GM19035 (cell line): ENCODE measurements around the gene BARX1.
"Not testable (repeated sequence)": the region's sequence is repeated elsewhere in the genome, so short reads cannot be mapped to it uniquely, and the experiment has no call there.

Experiments
- ATAC-seq: cut with Tn5 transposase; IDR thresholded peaks from one replicate; pipeline ENCODE4 v1.9.1; 2021; ENCODE audit not compliant: unreplicated experiment

BARX1 gene

GRCh38 chr9:93952784-93953495 is 2.2 kb downstream of the BARX1 start:
- ATAC-seq, result no peak

DNA sequence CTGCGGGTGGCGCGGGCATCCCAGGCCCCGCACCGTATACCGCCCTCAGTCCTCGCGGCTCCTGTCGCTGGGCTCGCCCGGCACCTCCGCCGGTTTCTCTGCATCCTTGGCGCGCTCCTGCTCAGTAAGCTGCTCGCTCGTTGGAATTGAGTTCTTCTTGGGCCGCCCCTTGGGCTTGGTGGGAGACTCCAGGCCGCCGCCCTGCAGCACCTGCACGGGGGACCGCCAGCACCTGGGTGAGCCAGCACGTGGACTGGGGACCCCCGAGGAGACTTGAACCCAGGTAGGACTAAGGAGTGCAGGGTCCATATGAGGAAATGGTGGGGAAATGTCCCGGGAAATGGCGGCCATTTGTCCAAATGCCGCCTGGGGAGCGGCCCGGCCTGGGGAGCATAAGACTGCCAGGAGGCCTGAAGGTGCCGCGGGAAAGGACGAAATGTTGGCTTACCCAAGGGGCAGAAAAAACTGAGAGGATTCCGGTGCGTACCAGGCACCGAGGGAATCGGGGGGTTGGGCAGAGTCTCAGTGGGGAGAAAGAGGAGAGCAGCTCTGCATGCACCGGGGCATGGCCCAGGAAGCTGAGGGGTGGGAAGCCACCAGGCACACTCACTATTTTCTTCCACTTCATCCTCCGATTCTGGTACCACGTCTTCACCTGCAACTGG is 2.9 kb downstream of the BARX1 start:
- no peak for ATAC-seq

DNA sequence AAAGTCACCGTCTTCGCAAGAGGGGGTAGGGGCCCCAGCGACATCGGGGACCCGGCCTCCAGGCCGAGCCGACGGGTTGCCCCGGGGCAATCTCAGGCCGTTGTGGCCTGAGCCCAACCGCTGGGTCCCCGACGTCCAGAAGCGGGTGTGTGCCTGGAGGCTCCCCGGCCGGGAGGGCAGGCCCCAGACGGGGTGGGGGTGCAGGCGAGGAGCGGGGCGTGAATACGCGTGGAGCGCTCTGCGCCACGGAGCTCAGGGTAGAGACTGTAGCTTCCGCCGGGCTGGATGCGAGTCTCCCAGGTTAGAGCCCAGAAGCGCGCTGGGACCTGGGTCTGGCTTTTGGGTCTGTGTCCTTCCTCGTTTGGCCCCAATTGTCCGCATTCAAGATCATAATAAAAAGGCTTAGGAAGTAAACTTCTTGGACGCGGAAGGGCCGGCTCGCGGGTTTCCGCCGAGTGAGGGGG is 3.5 kb downstream of the BARX1 start:
- no peak for ATAC-seq

DNA sequence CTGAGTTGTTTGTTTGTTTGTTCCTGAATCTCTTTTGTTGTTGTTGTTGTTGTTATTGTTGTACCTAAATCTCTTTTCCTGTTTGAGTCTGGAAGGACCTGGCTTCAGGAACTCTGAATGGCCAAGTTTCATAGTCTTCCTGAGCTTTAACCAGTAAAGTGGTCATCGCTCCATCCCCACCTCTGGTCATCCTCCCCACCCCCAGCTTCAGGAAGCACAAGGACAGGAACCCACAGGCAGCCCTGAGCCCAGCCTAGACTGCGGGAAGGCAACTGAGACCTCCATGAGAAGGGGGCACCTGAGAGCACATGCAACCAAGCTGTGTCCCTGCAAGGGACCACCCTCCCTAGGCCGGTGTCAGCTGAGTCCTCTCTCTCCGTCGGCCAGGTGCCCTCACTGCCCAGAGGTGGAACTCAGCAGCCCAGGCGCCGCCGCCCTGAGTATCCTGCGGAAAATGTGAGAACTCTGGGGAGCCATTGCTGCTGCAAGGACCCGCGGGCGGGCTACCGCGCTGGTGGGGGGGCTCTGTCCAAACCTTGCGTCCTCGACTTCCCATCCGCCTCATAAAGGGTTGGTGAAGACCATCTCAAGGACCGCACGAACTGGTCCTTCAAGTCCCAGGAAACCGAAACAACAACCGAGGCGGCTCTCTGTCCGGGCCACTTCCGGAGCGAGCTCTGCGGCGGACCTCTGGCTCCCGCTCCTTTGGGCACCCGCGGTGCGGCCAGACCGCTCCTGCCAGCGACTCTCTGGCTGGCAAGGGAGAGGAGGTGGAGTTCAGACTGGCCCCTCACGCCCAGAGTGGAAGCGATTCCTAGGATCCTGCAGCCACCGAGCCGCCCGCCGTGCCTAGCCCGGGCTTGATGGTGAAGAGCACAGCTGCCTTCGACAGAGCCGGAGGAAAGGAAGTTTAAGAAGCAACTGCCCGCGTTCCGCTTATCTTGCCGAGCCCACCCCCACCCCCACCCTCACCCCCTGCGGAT is 4.2 kb downstream of the BARX1 start:
- no peak for ATAC-seq

- no peak for ATAC-seq
Measured at GRCh38 chr9:93949694-93950449, 5.3 kb downstream of the BARX1 start.

GRCh38 chr9:93949073-93949693 is 6.0 kb downstream of the BARX1 start:
- ATAC-seq, result no peak

DNA sequence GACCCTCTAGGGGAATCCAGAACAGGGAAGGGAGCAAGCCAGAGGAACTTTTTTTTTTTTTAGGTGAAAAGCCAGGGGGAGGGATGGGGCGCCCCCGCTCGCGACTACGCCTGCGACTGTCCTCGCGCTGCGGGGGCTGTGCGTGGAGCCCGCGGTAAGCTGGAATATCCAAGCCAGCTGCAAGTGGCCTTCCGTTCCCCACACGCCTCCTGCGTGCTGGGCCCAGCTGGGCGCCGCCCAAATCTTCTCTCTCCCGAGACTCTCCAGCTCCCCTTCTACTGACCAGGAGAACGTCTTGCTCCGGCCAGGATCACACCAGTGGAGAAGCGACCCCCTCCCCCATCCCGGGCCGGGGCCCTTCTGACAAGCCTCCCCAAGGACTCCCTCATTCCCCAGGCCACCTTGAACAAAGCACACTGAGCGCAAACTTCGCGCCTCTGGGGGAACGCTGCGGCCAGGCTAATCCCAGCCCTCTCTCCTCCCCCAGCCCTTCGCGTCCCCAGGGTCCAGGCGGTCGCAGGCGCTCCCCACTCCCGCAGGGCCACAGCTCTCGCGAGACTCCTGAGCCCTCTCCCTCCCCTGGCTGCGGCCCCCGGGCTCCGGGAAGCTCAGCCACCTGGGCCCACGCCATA is 6.6 kb downstream of the BARX1 start:
- ATAC-seq, result no peak

GRCh38 chr9:93947409-93948070 is 7.6 kb downstream of the BARX1 start:
- ATAC-seq, result no peak

DNA sequence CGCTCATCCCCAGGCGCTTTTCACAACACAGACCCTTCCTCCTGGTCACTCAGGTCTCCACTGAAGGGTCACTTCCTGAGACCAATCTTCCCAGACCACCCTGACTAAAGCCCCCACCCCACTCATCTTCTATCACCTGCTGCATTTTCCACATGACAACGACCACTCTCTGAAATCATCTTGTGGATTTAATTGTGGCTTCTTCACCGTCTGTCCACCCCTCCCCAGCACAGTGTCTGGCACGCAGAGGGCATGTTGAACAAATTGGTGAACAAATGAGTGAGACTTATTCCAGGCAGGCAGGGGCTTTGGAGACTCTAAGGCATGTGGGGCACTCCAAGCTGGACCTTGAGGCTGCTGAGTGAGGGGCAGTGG is 8.8 kb downstream of the BARX1 start:
- no peak for ATAC-seq

DNA sequence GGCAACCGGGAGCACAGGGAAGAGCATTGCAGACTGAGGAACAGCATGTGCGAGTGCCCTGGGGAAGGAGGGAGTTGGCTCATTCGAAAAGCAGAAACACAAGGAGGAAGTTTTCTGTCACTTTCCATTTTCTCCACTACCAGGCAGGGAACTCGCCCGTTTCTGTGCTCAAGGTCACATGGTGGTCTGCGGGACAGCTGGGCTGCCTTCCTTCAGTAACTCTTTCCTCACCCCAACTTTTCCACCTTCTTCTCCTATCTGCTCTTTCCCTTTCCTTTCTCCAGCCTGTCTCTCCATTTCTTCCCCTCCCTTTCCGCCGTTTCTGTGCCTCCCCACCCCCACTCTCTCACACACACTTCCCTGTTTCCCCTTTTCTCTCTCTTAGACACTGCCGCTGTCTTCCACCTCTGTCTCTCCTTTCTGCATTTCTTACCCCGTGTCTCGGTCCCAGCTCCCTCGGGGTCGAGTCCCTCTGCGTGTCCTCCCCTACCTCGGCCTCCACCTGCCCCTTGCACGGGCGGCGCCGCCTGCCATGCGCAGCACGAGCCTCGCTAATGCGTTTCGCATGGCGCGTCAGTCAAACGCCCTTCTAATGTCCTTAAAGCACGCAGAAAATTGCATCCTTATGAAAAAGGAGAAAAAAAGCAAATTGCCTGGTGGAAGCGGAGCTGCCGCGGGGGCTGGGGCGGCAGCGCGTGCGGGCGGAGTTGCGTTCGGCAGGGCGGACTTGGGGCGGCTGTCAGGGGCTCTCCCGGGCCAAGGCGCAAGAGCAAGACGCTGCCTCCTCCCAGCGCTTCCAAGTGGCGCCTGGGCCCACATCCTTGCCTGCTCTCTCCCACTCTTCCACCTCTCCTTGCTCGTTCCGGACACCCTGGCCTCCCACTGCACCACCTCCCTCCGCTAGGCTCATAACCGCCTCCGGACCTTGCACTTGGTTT is 9.5 kb downstream of the BARX1 start:
- ATAC-seq, result no peak

GRCh38 chr9:93944011-93944410 is 11.1 kb downstream of the BARX1 start:
- no peak for ATAC-seq

DNA sequence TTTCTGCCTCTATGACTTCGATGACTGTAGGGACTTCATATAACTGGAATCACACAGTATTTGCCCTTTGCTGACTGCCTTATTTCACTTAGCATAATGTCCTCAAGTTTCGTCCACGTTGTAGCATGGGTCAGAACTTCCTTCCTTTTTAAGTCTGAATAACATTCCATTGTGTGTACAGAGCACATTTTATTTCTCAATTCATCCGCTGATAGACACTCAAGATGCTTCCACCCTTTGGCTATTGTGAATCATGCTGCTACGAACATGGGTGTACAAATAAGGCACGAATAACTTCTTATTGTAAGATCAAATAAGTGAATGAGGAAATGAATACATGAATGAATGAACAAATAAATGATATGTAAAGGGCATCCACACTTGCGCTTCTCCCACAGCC is 13.0 kb downstream of the BARX1 start:
- no peak for ATAC-seq

GRCh38 chr9:93941493-93941892 is 13.7 kb downstream of the BARX1 start:
- no peak for ATAC-seq

- ATAC-seq, result no peak
Measured at GRCh38 chr9:93940951-93941350, 14.2 kb downstream of the BARX1 start.

DNA sequence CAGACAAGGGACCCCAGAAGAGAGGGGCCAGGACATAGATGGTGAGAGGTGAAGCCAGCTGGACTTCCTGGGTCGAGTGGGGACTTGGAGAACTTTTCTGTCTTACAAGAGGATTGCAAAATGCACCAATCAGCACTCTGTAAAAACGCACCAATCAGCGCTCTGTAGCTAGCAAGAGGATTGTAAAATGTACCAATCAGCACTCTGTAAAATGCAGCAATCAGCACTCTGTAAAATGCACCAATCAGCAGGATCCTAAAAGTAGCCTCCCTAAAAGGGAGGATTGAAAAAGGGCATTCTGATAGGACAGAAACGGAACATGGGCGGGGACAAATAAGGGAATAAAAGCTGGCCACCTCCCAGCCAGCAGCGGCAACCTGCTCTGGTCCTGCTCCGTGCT is 15.6 kb downstream of the BARX1 start:
- not testable (repeated sequence) for ATAC-seq

- no peak for ATAC-seq
Measured at GRCh38 chr9:93937193-93937592, 18.0 kb downstream of the BARX1 start.

- no peak for ATAC-seq
Measured at GRCh38 chr9:93931905-93932304, 23.2 kb downstream of the BARX1 start.

GRCh38 chr9:93930070-93930469 is 25.1 kb downstream of the BARX1 start:
- no peak for ATAC-seq
